Measurements from ENCODE around the gene TMED10.

The TMED10 gene

DNA sequence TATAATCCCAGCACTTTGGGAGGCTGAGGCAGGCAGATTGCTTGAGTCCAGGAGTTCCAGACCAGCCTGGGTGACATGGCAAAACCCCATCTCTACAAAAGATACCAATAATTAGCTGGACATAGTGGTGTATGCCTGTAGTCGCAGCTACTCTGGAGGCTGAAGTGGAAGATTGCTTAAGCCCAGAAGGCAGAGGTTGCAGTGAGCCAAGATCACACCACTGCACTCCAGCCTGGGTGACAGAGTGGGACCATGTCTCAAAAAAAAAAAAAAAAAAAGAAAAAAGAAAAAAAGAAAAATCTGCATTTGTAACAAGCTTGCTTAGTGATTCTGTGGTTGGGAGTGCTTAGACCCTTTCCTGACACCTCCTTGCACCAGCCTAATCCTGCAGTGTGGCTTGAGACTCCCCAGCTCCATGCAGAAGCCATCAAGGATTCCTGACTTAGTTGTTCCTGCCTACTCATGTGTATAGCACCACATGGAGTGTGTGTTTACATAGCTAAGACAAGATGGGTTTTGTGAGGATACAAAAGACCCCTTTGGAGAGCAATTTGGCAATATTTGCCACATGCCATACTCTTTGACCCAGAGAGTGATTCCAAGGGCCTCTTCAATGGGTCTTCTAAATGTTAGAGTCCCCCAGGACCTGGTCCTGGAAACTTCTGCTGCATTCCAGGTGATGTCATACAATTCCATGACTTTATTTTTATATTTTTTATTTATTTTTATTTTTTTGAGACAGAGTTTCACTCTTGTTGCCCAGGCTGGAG, 5.1 kb upstream of the TMED10 start:
- Histone ChIP-seq H3K4me1 (ENCODE audit: low read length) (peaks cover 25% of the 10 kb centered on the region), H3K4me3 (ENCODE audit: low read length) (no peak overlapping the region), H3K36me3 (replicated peaks; ENCODE audit: low read depth, low read length) (no peaks in the 10 kb centered on the region), H2AFZ (ENCODE audit: low read depth, low read length) (no peak overlapping the region), H4K20me1 (ENCODE audit: insufficient read depth, low read length) (no peaks in the 10 kb centered on the region), H3K9me3 (ENCODE audit: insufficient read depth, low read length) (no peaks in the 10 kb centered on the region), H3K79me2 (ENCODE audit: low read length) (no peaks in the 10 kb centered on the region), H3K27ac (ENCODE audit: low read length) (no peak overlapping the region), H3K4me2 (ENCODE audit: low read length) (peak overlapping the region; percentile 41), H3K9ac (ENCODE audit: low read length) (no peak overlapping the region), H3K27me3 (ENCODE audit: low read depth, low read length) (no peaks in the 10 kb centered on the region)
- TF ChIP-seq EZH2phosphoT487 (IDR thresholded peaks at IDR 0.05; ENCODE audit: low read depth), result no peak
- no peak for TF ChIP-seq CTCF (IDR thresholded peaks at IDR 0.05; ENCODE audit: low read depth, low read length)

GRCh38 chr14:75175677-75176141, 703 bp downstream of the TMED10 start:
- peaks cover 16% of the 10 kb centered on the region for H3K4me1 ChIP-seq (ENCODE audit: low read length)
- no peaks in the 10 kb centered on the region for H3K27me3 ChIP-seq (ENCODE audit: low read depth, low read length)
- H3K9ac ChIP-seq (ENCODE audit: low read length), result peak overlapping the region; percentile 90
- peaks cover 41% of the 10 kb centered on the region for H4K20me1 ChIP-seq (ENCODE audit: insufficient read depth, low read length)
- H3K4me3 ChIP-seq (ENCODE audit: low read length), result peak overlapping the region; percentile 86
- peak overlapping the region; percentile 85 for H3K27ac ChIP-seq (ENCODE audit: low read length)
- peak overlapping the region; percentile 74 for H3K4me2 ChIP-seq (ENCODE audit: low read length)
- TF ChIP-seq EZH2phosphoT487 (IDR thresholded peaks at IDR 0.05; ENCODE audit: low read depth), result no peak
- TF ChIP-seq CTCF (IDR thresholded peaks at IDR 0.05; ENCODE audit: low read depth, low read length), result no peak
- 0 out of 2 replicates have a peak overlapping the region, but pooled peaks have one; percentile 90 for H2AFZ ChIP-seq (ENCODE audit: low read depth, low read length)
- peaks cover 57% of the 10 kb centered on the region for H3K79me2 ChIP-seq (ENCODE audit: low read length)
- H3K9me3 ChIP-seq (ENCODE audit: insufficient read depth, low read length), result no peaks in the 10 kb centered on the region
- peaks cover 10% of the 10 kb centered on the region for H3K36me3 ChIP-seq (replicated peaks; ENCODE audit: low read depth, low read length)

GRCh38 chr14:75174066-75174465, 2.3 kb downstream of the TMED10 start:
- Histone ChIP-seq H3K27ac (ENCODE audit: low read length) (no peak overlapping the region), H3K36me3 (replicated peaks; ENCODE audit: low read depth, low read length) (peaks cover 10% of the 10 kb centered on the region), H3K9me3 (ENCODE audit: insufficient read depth, low read length) (no peaks in the 10 kb centered on the region), H2AFZ (ENCODE audit: low read depth, low read length) (no peak overlapping the region), H3K27me3 (ENCODE audit: low read depth, low read length) (no peaks in the 10 kb centered on the region), H3K4me1 (ENCODE audit: low read length) (peaks cover 16% of the 10 kb centered on the region), H3K4me2 (ENCODE audit: low read length) (0 out of 2 replicates have a peak overlapping the region, but pooled peaks have one; percentile 17), H3K9ac (ENCODE audit: low read length) (no peak overlapping the region), H4K20me1 (ENCODE audit: insufficient read depth, low read length) (peaks cover 57% of the 10 kb centered on the region), H3K79me2 (ENCODE audit: low read length) (peaks cover 73% of the 10 kb centered on the region), H3K4me3 (ENCODE audit: low read length) (no peak overlapping the region)
- TF ChIP-seq CTCF (IDR thresholded peaks at IDR 0.05; ENCODE audit: low read depth, low read length) (no peak), EZH2phosphoT487 (IDR thresholded peaks at IDR 0.05; ENCODE audit: low read depth) (no peak)

- H2AFZ ChIP-seq (ENCODE audit: low read depth, low read length), result no peak overlapping the region
- no peaks in the 10 kb centered on the region for H3K27me3 ChIP-seq (ENCODE audit: low read depth, low read length)
- H3K36me3 ChIP-seq (replicated peaks; ENCODE audit: low read depth, low read length), result peaks cover 10% of the 10 kb centered on the region
- no peak overlapping the region for H3K27ac ChIP-seq (ENCODE audit: low read length)
- H3K4me3 ChIP-seq (ENCODE audit: low read length), result no peak overlapping the region
- peaks cover 89% of the 10 kb centered on the region for H4K20me1 ChIP-seq (ENCODE audit: insufficient read depth, low read length)
- no peaks in the 10 kb centered on the region for H3K9me3 ChIP-seq (ENCODE audit: insufficient read depth, low read length)
- H3K9ac ChIP-seq (ENCODE audit: low read length), result no peak overlapping the region
- H3K4me1 ChIP-seq (ENCODE audit: low read length), result peaks cover 12% of the 10 kb centered on the region
- peaks cover 100% of the 10 kb centered on the region for H3K79me2 ChIP-seq (ENCODE audit: low read length)
- no peak overlapping the region for H3K4me2 ChIP-seq (ENCODE audit: low read length)
- TF ChIP-seq CTCF (IDR thresholded peaks at IDR 0.05; ENCODE audit: low read depth, low read length) (no peak), EZH2phosphoT487 (IDR thresholded peaks at IDR 0.05; ENCODE audit: low read depth) (no peak)
Measured at GRCh38 chr14:75170772-75171171, 5.6 kb downstream of the TMED10 start.

Measured in OCI-LY3 (cell line).